ENCODE measurements around the gene TRAF7. TPM values are rescaled to one million over a fixed set of nuclear protein-coding genes. Genes with fewer than 3 reads are reported as not detected.

TRAF7 gene
- total and polyA plus RNA-seq, 7 donors = 15.6 to 47.5 (median 38.6) TPM

DNA sequence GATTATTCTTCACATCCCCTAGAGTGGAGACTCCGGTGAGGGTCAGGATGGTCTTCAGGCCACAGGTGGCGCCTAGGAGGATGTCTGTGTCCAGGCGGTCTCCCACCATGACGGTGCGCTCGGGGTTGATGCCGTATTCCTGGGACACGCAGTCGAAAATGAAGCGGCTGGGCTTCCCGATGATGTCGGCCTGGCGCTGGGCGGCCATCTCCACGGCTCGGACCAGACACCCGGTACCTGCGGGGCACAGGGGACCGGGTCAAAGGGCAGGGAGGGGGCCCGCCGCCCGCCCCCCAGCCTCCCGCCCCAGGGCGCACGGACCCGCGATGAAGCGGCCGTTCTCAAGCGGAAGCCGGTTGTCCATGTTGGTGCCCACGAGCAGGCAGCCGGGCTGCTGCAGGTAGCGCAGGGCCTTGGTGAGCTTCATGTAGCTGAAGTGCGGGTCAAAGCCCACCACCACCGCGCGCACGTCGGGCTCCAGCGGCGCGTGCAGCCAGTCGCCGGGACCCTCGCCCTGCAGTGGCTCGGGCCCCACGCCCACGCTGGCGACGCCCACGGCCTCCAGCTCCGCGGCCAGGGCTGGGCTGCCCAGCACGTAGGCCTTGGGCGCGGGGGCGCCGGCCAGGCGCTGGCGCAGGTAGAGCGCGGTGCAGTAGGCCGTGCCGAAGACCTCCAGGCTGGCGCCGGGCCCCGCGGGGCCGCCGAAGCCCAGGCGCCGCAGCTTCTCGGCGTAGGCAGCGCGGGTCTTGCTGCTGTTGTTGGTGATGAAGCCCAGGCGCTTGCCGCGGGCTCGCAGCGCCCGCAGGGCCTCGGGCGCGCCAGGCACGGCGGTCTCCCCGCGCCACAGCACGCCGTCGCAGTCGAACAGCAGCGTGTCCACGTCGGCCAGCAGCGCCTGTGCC is 58.5 kb downstream of the TRAF7 start:
- Histone ChIP-seq H3K4me3 (peak overlapping the region; percentile 84), H3K27me3 (ENCODE audit: insufficient read depth in 3 of 3, low read length in 2 of 3) (no peaks in the 10 kb centered on the region), H3K36me3 (ENCODE audit: insufficient read depth in 1 of 2, low read depth in 1 of 2) (peaks cover 0 to 9% of the 10 kb centered on the region in 2 donors), H3K4me1 (peaks cover 41% of the 10 kb centered on the region), H3K9me3 (no peaks in the 10 kb centered on the region), H3K27ac (peak overlapping the region; percentile 90)
- DNase-seq = no peak
- TF ChIP-seq, protein P1, sequence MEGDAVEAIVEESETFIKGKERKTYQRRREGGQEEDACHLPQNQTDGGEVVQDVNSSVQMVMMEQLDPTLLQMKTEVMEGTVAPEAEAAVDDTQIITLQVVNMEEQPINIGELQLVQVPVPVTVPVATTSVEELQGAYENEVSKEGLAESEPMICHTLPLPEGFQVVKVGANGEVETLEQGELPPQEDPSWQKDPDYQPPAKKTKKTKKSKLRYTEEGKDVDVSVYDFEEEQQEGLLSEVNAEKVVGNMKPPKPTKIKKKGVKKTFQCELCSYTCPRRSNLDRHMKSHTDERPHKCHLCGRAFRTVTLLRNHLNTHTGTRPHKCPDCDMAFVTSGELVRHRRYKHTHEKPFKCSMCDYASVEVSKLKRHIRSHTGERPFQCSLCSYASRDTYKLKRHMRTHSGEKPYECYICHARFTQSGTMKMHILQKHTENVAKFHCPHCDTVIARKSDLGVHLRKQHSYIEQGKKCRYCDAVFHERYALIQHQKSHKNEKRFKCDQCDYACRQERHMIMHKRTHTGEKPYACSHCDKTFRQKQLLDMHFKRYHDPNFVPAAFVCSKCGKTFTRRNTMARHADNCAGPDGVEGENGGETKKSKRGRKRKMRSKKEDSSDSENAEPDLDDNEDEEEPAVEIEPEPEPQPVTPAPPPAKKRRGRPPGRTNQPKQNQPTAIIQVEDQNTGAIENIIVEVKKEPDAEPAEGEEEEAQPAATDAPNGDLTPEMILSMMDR (IDR thresholded peaks at IDR 0.05) = no peak
- WGBS, 3 donors = 1% methylated on average over 51 to 98 of the region's 98 CpGs
- intact Hi-C loops (cut with DNase I) = no loop called here
- ATAC-seq = no peak

DNA sequence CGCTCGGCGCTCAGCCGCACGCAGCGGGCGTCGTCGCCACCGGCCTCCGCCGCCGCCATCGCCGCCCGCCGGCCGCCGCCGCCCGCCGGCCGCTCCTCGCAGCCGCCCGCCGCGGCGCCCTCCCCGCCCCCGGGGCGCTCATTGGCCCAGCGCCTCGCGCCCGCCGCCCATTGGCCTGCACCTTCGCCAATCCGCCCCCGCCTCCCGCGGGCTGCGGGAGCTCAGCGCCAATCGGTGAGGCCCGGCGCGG is 59.1 kb downstream of the TRAF7 start, which contains the start of gene PGP:
PGP (minus strand) TSS at position 122 of the 250 bp plus-strand sequence; CDS start at position 59, 63 bp downstream.
- peak within 1 kb of the TSS; percentile 91 for H3K27ac ChIP-seq
- DNase-seq = no peak
- peak; percentile 68 to 81 (median 74) for ATAC-seq
- TF ChIP-seq, protein P1 (IDR thresholded peaks at IDR 0.05) = no peak
- peaks cover 0 to 3% of the 10 kb centered on the region in 2 donors for H3K36me3 ChIP-seq (ENCODE audit: insufficient read depth in 1 of 2, low read depth in 1 of 2)
- H3K27me3 ChIP-seq (ENCODE audit: insufficient read depth in 3 of 3, low read length in 2 of 3) = no peaks in the 10 kb centered on the region
- H3K4me3 ChIP-seq = peak within 1 kb of the TSS; percentile 84
- no peaks in the 10 kb centered on the region for H3K9me3 ChIP-seq
- intact Hi-C loops (cut with DNase I) = no loop called here
- peaks cover 41% of the 10 kb centered on the region for H3K4me1 ChIP-seq
- WGBS, 3 donors = 0 to 1% (median 0%) methylated on average over 5 to 48 of the region's 48 CpGs

- H3K4me1 ChIP-seq = peaks cover 26% of the 10 kb centered on the region
- H3K27me3 ChIP-seq (ENCODE audit: insufficient read depth in 3 of 3, low read length in 2 of 3) = no peaks in the 10 kb centered on the region
- intact Hi-C loops (cut with DNase I) = loop anchor here in 1 of 2 donors (5.0 kb wide), 1 partner anchor 36 kb away; the partner anchor contains the start of gene ECI1
- no peak for DNase-seq
- ATAC-seq = no peak
- TF ChIP-seq, protein P1 (IDR thresholded peaks at IDR 0.05) = no peak
- no peaks in the 10 kb centered on the region for H3K36me3 ChIP-seq (ENCODE audit: insufficient read depth in 1 of 2, low read depth in 1 of 2)
- peak overlapping the region; percentile 91 for H3K27ac ChIP-seq
- peak overlapping the region; percentile 70 for H3K4me3 ChIP-seq
- no peaks in the 10 kb centered on the region for H3K9me3 ChIP-seq
- WGBS, 3 donors = 93 to 98% (median 95%) methylated on average over 4 of the region's 4 CpGs
Measured at GRCh38 chr16:2216330-2216729, 60.7 kb downstream of the TRAF7 start.

DNA sequence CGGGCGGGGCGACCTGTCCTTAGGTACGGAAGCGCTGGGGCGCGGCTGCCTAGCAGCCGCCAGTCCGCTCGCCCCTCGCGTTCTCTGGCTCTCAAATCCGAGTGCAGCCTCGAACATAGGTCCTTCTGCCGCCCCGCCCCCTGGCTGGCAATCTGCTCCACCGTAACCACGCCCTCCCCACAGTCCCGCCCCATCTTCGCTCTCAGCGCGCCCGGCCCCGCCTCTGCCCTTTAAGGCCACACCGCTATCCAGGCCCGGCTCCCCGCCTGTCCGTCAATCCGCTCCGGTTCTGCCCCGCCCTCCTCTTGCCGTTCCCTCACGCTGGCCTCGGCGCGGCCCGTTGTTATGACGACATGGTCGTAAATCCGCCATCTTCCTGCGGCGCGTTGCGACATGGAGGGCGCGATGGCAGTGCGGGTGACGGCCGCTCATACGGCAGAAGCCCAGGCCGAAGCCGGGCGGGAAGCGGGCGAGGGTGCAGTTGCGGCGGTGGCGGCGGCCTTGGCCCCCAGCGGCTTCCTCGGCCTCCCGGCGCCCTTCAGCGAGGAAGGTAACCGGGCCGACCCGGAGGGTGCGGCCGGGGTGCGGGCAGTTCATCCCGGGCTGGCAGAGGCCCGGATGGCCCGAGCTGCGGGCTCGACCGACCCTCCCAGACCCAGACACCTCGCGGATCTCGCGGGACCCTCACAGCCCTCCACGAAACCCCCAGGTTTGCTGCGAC is 67.8 kb downstream of the TRAF7 start, which contains the start of gene E4F1:
E4F1 (plus strand) TSS at position 371 of the 721 bp plus-strand sequence; CDS start at position 394, 23 bp downstream.
- Histone ChIP-seq H3K4me1 (peaks cover 19% of the 10 kb centered on the region), H3K4me3 (peak within 1 kb of the TSS; percentile 92), H3K27ac (peak within 1 kb of the TSS; percentile 86), H3K9me3 (no peaks in the 10 kb centered on the region), H3K36me3 (ENCODE audit: insufficient read depth in 1 of 2, low read depth in 1 of 2) (peaks cover 0 to 10% of the 10 kb centered on the region in 2 donors), H3K27me3 (ENCODE audit: insufficient read depth in 3 of 3, low read length in 2 of 3) (no peaks in the 10 kb centered on the region)
- TF ChIP-seq, protein P1 (IDR thresholded peaks at IDR 0.05) = no peak
- ATAC-seq (peak; percentile 97 to 99 (median 98)), DNase-seq (peak; percentile 100)
- 0 to 1% (median 0%) methylated on average over 64 to 82 of the region's 82 CpGs for WGBS, 3 donors
- intact Hi-C loops (cut with DNase I) = no loop called here
